ENCODE data around the gene MRPS12.

DNA sequence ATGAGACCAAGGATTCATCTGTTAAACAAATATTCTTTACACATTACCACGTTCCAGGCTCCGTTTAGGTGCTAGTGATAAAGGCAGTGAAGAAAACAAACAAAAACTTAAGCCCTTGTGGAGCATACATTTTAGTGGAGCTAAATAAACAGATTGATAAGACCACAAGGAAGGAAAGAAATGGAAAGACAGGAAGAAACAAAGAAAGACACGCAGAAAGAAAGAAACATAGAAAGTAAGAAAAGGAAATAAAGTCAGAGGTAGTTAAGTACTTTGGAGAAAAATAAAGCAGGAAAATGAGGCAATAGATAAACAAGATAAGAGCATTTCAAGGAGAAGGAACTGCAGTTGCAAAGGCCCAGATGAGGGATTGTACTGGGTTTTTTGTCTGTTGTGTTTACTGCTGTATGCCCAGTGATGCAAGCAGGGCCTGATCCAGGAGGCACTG lies 30.0 kb upstream of the MRPS12 start:
- no peak for TF ChIP-seq POLR2A (IDR thresholded peaks at IDR 0.05; ENCODE audit: low read depth)
- TF ChIP-seq, protein P1, sequence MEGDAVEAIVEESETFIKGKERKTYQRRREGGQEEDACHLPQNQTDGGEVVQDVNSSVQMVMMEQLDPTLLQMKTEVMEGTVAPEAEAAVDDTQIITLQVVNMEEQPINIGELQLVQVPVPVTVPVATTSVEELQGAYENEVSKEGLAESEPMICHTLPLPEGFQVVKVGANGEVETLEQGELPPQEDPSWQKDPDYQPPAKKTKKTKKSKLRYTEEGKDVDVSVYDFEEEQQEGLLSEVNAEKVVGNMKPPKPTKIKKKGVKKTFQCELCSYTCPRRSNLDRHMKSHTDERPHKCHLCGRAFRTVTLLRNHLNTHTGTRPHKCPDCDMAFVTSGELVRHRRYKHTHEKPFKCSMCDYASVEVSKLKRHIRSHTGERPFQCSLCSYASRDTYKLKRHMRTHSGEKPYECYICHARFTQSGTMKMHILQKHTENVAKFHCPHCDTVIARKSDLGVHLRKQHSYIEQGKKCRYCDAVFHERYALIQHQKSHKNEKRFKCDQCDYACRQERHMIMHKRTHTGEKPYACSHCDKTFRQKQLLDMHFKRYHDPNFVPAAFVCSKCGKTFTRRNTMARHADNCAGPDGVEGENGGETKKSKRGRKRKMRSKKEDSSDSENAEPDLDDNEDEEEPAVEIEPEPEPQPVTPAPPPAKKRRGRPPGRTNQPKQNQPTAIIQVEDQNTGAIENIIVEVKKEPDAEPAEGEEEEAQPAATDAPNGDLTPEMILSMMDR (IDR thresholded peaks at IDR 0.05) = no peak
